B cell (primary cell): ENCODE data around the gene FER. TPM values are rescaled to one million over a fixed set of nuclear protein-coding genes. Genes with fewer than 3 reads are reported as not detected.

Experiments used
- ATAC-seq: fragments of 200-7000 bp; cut with Tn5 transposase; one replicate; pipeline ENCODE4 v1.10.0; 2021; ENCODE audit warnings: low read depth, mild to moderate bottlenecking, moderate number of reproducible peaks, moderate library complexity
- CTCF ChIA-PET: fragments of 350-600 bp; sonication (Branson Sonifier 250); formaldehyde crosslinking; loops from one replicate; lab custom pipeline; 2021; ENCODE audit warnings: antibody characterized with exemption, inconsistent platforms; lab: Charles Lee
- POLR2A ChIA-PET: fragments of 350-600 bp; sonication (Branson Sonifier 250); formaldehyde crosslinking; loops from one replicate; lab custom pipeline; 2021; ENCODE audit warnings: antibody characterized with exemption; lab: Charles Lee
- DNase-seq: peaks from one replicate; pipeline ENCODE4 v3.0.0; 2013
- H2AFZ ChIP-seq: 2 replicates; pipeline ENCODE4 v1.6.1; 2012; ENCODE audit warnings: mild to moderate bottlenecking, low read depth, low read length; ENCODE audit not compliant: insufficient read depth, poor library complexity, severe bottlenecking
- H3K27ac ChIP-seq, 2 donors: 1 replicate in 1 of 2; 2 replicates in 1 of 2; pipeline ENCODE4 v1.5.1; 2012 to 2013; ENCODE audit warnings: low read length in 2 of 2, mild to moderate bottlenecking in 2 of 2, moderate library complexity in 1 of 2
- H3K27me3 ChIP-seq, 4 experiments: fragments of 200-600 bp in 1 of 4; sonication (generic) in 1 of 4; replicated peaks in 1 of 4; 1 replicate in 2 of 4; 2 replicates in 2 of 4; pipeline versions ENCODE4 v1.6.1 to v1.7.0; 2013 to 2016; ENCODE audit warnings: low read length in 3 of 4, mild to moderate bottlenecking in 2 of 4, mixed read lengths in 1 of 4, moderate library complexity in 1 of 4; ENCODE audit not compliant: insufficient read depth in 4 of 4, control insufficient read depth in 3 of 4; ENCODE audit errors: control extremely low read depth in 1 of 4
- H3K36me3 ChIP-seq, 2 experiments: replicated peaks in 1 of 2; 1 replicate in 1 of 2; 2 replicates in 1 of 2; pipeline versions ENCODE4 v1.6.1 to v1.7.1; 2013; ENCODE audit warnings: low read length in 1 of 2; ENCODE audit not compliant: insufficient read depth in 2 of 2, control insufficient read depth in 1 of 2; ENCODE audit errors: control extremely low read depth in 1 of 2, extremely low read depth in 1 of 2
- H3K4me1 ChIP-seq, 2 donors: fragments of 200-600 bp in 1 of 2; sonication (generic) in 1 of 2; 1 replicate in 1 of 2; 2 replicates in 1 of 2; pipeline versions ENCODE4 v1.5.1 to v1.6.1; 2013 to 2017; ENCODE audit warnings: low read length in 2 of 2; ENCODE audit not compliant: control insufficient read depth in 2 of 2, insufficient read depth in 2 of 2
- H3K4me2 ChIP-seq: replicated peaks from 2 replicates; pipeline ENCODE3; 2012; ENCODE audit warnings: mild to moderate bottlenecking, low read depth, low read length; ENCODE audit not compliant: poor library complexity, severe bottlenecking
- H3K4me3 ChIP-seq, 5 experiments: fragments of 200-600 bp in 1 of 5; sonication (generic) in 1 of 5; 1 replicate in 3 of 5; 2 replicates in 2 of 5; pipeline versions ENCODE4 v1.5.1 to v1.7.0; 2011 to 2016; ENCODE audit warnings: low read length in 4 of 5, mild to moderate bottlenecking in 4 of 5, low read depth in 2 of 5, control low read depth in 1 of 5, moderate library complexity in 1 of 5; ENCODE audit not compliant: insufficient read depth in 1 of 5; ENCODE audit errors: control extremely low read depth in 1 of 5, extremely low read depth in 1 of 5
- H3K79me2 ChIP-seq: fragments of 200-600 bp; sonication (generic); one replicate; pipeline ENCODE4 v1.6.0; 2016; ENCODE audit warnings: low read length; ENCODE audit not compliant: control insufficient read depth, insufficient read depth
- H3K9ac ChIP-seq: fragments of 200-600 bp; sonication (generic); 2 replicates; pipeline ENCODE4 v1.6.1; 2017; ENCODE audit warnings: mild to moderate bottlenecking, low read length, moderate library complexity
- H3K9me3 ChIP-seq, 3 donors: one replicate each; pipeline versions ENCODE4 v1.6.1 to v1.7.1; 2013; ENCODE audit warnings: low read length in 2 of 3; ENCODE audit not compliant: control insufficient read depth in 2 of 3, insufficient read depth in 1 of 3; ENCODE audit errors: control extremely low read depth in 1 of 3
- H4K20me1 ChIP-seq: 2 replicates; pipeline ENCODE4 v1.6.0; 2012; ENCODE audit warnings: mild to moderate bottlenecking, low read length; ENCODE audit not compliant: insufficient read depth, control insufficient read depth, poor library complexity, severe bottlenecking
- H3K27ac Mint-ChIP-seq: one replicate; pipeline ENCODE4 v1.8.0; 2021; ENCODE audit warnings: mixed read lengths
- H3K27me3 Mint-ChIP-seq: one replicate; pipeline ENCODE4 v1.8.0; 2021; ENCODE audit warnings: mixed read lengths
- H3K4me1 Mint-ChIP-seq: one replicate; pipeline ENCODE4 v1.8.0; 2021; ENCODE audit warnings: mixed read lengths
- H3K4me3 Mint-ChIP-seq: one replicate; pipeline ENCODE4 v1.8.0; 2021; ENCODE audit warnings: mixed read lengths
- H3K9me3 Mint-ChIP-seq: one replicate; pipeline ENCODE4 v1.8.0; 2022; ENCODE audit warnings: mixed read lengths; ENCODE audit not compliant: insufficient read depth
- CTCF ChIP-seq: fragments of 200-600 bp; IDR thresholded peaks from one replicate; pipeline ENCODE4 v1.8.0; 2022; ENCODE audit warnings: antibody characterized with exemption, mild to moderate bottlenecking
- EZH2 ChIP-seq: IDR thresholded peaks from 2 replicates; pipeline ENCODE4 v1.6.1; 2012; ENCODE audit warnings: borderline replicate concordance, low read depth, mild to moderate bottlenecking, moderate library complexity, low read length; ENCODE audit not compliant: insufficient read depth, poor library complexity, severe bottlenecking
- WGBS: methylation state at CpG from one replicate; pipeline ENCODE4 v1.1.5; 2013; ENCODE audit warnings: missing lambda C conversion rate; ENCODE audit not compliant: insufficient coverage; 5-methylcytosine and 5-hydroxymethylcytosine counted together
- intact Hi-C: fragments of 100-400 bp; cut with micrococcal nuclease; formaldehyde crosslinking; loops from one replicate; pipeline ENCODE4 v1.10.0; 2022
- polyA plus RNA-seq: library from polyadenylated mRNA; depleted of rRNA; stranded (reverse); fragments of >200 nt; gene quantifications from 2 replicates; pipeline ENCODE4 v1.2.3, GENCODE V29; 2012
- total RNA-seq, 2 donors: library from RNA; stranded (reverse); fragments of 120-200 nt in 1 of 2; gene quantifications; 1 replicate in 1 of 2; 2 replicates in 1 of 2; pipeline versions ENCODE4 v1.2.3 to v1.2.4, GENCODE V29; 2013 to 2022

Gene FER
- total and polyA plus RNA-seq, 2 donors (not counting 1 experiment from before 2014, with no cell fraction given) = 1.3 to 41.3 TPM

- Histone ChIP-seq H2AFZ (no peak overlapping the region), H3K36me3 (peaks cover 0 to 5% of the 10 kb centered on the region in 2 experiments), H3K9ac (no peak overlapping the region), H4K20me1 (no peaks in the 10 kb centered on the region), H3K79me2 (peaks cover 3% of the 10 kb centered on the region), H3K4me3 (no peak overlapping the region), H3K27me3 (no peaks in the 10 kb centered on the region), H3K9me3 (peaks cover 0 to 3% (median 0%) of the 10 kb centered on the region in 3 donors), H3K27ac (no peak overlapping the region), H3K4me1 (peaks cover 3 to 6% of the 10 kb centered on the region in 2 donors), H3K4me2 (no peak overlapping the region)
- Mint-ChIP-seq H3K4me1 (peaks cover 18% of the 10 kb centered on the region), H3K27me3 (no peaks in the 10 kb centered on the region), H3K4me3 (no peak overlapping the region), H3K9me3 (peaks cover 2% of the 10 kb centered on the region), H3K27ac (no peak overlapping the region)
- POLR2A ChIA-PET = no interaction called here
- 30% methylated on average over 2 of the region's 3 CpGs for WGBS
- ATAC-seq (no peak), DNase-seq (no peak)
- intact Hi-C loops = no loop called here
- TF ChIP-seq CTCF (no peak), EZH2 (no peak)
- CTCF ChIA-PET = no interaction called here
Observed at GRCh38 chr5:108762660-108763059, 15.0 kb downstream of the FER start.

GRCh38 chr5:108763222-108763916, 15.7 kb downstream of the FER start:
- Histone ChIP-seq H3K27ac (no peak overlapping the region), H3K4me3 (no peak overlapping the region), H3K4me1 (peaks cover 3 to 6% of the 10 kb centered on the region in 2 donors), H3K36me3 (peaks cover 0 to 4% of the 10 kb centered on the region in 2 experiments), H3K4me2 (no peak overlapping the region), H4K20me1 (no peaks in the 10 kb centered on the region), H3K9ac (no peak overlapping the region), H3K79me2 (peaks cover 3% of the 10 kb centered on the region), H3K9me3 (peaks cover 0 to 3% (median 0%) of the 10 kb centered on the region in 3 donors), H3K27me3 (no peaks in the 10 kb centered on the region), H2AFZ (no peak overlapping the region)
- Mint-ChIP-seq H3K4me1 (peaks cover 18% of the 10 kb centered on the region), H3K27me3 (no peaks in the 10 kb centered on the region), H3K27ac (no peak overlapping the region), H3K4me3 (no peak overlapping the region), H3K9me3 (peaks cover 2% of the 10 kb centered on the region)
- ChIA-PET CTCF (no interaction called here), POLR2A (no interaction called here)
- intact Hi-C loops = no loop called here
- TF ChIP-seq EZH2 (no peak), CTCF (no peak)
- DNase-seq (no peak), ATAC-seq (no peak)
- WGBS = no CpG with 5 or more reads among the region's 3 CpGs
